ENCODE data around the gene TOM1L1. TPM values are rescaled to one million over a fixed set of nuclear protein-coding genes. Genes with fewer than 3 reads are reported as not detected.
"Not testable (repeated sequence)": the region's sequence is repeated elsewhere in the genome, so short reads cannot be mapped to it uniquely, and the experiment has no call there.

The TOM1L1 gene
- total RNA-seq, 1 donor from 2014 or later, result 3.1 TPM

- H3K4me1 ChIP-seq (ENCODE audit: control insufficient read depth in 3 of 3, insufficient read depth in 3 of 3, low read length in 3 of 3); H3K9ac ChIP-seq (ENCODE audit: low read depth in 1 of 3, low read length in 3 of 3); H3K4me3 ChIP-seq (ENCODE audit: low read length in 3 of 3); H3K27ac ChIP-seq (ENCODE audit: low read depth, low read length); H3K9me3 ChIP-seq (ENCODE audit: control insufficient read depth in 3 of 3, low read length in 3 of 3); H3K27me3 ChIP-seq (ENCODE audit: control insufficient read depth in 3 of 3, insufficient read depth in 3 of 3, low read length in 3 of 3); H3K36me3 ChIP-seq (ENCODE audit: control insufficient read depth in 3 of 3, insufficient read depth in 3 of 3, low read length in 3 of 3): not testable (repeated sequence)
These were observed 24.7 kb upstream of the TOM1L1 start for GRCh38 chr17:54875906-54876305.

DNA sequence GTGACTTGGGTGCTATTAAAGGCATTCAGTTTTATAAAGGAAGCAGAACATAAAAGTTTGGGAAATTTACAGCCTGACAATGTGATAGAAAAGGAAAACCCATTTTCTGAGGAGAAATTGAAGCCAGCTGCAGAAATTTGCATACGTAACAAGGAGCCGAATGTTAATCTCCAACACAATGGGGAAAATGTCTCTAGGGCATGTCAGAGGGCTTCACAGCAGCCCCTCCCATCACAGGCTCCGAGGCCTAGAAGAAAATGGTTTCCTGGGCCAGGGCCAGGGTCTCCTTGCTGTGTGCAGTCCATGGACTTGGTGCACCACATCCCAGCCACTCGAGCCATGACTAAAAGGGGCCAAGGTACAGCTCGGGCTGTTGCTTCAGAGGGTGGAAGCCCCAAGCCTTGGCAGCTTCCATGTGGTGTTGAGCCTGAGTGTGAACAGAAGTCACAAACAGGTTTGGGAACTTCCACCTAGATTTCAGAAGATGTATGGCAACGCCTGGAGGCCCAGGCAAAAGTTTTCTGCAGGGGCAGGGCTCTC, 23.9 kb upstream of the TOM1L1 start:
- H3K4me1 ChIP-seq (ENCODE audit: control insufficient read depth in 3 of 3, insufficient read depth in 3 of 3, low read length in 3 of 3), result no peaks in the 10 kb centered on the region
- no peak overlapping the region for H3K27ac ChIP-seq (ENCODE audit: low read depth, low read length)
- H3K36me3 ChIP-seq (ENCODE audit: control insufficient read depth in 3 of 3, insufficient read depth in 3 of 3, low read length in 3 of 3), result no peaks in the 10 kb centered on the region
- no peak overlapping the region for H3K4me3 ChIP-seq (ENCODE audit: low read length in 3 of 3)
- H3K9ac ChIP-seq (ENCODE audit: low read depth in 1 of 3, low read length in 3 of 3), result no peak overlapping the region
- no peaks in the 10 kb centered on the region for H3K9me3 ChIP-seq (ENCODE audit: control insufficient read depth in 3 of 3, low read length in 3 of 3)
- no peaks in the 10 kb centered on the region for H3K27me3 ChIP-seq (ENCODE audit: control insufficient read depth in 3 of 3, insufficient read depth in 3 of 3, low read length in 3 of 3)

DNA sequence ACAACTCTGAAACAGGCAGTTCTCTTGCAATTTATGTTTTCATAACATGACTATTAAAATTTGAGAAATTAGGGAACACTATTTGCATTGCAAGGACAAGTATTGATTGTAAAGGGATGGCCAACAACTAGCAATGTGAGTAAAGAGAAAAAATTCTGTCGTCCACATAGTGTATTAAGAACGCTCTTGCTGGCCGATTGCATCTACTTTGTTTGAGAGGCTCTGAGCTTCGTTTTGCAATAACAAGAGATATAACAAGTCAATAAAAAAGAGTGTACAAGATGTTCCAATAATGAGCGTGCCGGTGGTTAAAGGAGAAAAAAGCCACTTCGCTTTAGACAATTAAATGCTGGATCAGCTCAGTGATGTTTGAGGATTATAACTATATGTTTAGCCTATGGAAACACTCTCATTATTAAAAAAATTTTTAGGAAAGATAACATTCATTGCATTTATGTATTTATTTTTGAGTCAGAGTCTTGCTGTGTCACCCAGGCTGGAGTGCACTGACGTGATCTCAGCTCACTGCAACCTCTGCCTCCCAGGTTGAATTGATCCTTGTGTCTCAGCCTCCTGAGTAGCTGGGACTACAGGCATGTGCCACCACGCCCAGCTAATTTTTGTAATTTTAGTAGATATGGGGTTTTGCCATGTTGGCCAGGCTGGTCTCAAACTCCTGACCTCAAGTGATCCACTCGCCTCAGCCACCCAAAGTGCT, 19.2 kb upstream of the TOM1L1 start:
- H3K9me3 ChIP-seq (ENCODE audit: control insufficient read depth in 3 of 3, low read length in 3 of 3), result no peaks in the 10 kb centered on the region
- no peak overlapping the region for H3K4me3 ChIP-seq (ENCODE audit: low read length in 3 of 3)
- no peaks in the 10 kb centered on the region for H3K4me1 ChIP-seq (ENCODE audit: control insufficient read depth in 3 of 3, insufficient read depth in 3 of 3, low read length in 3 of 3)
- no peaks in the 10 kb centered on the region for H3K36me3 ChIP-seq (ENCODE audit: control insufficient read depth in 3 of 3, insufficient read depth in 3 of 3, low read length in 3 of 3)
- H3K9ac ChIP-seq (ENCODE audit: low read depth in 1 of 3, low read length in 3 of 3), result no peak overlapping the region
- no peak overlapping the region for H3K27ac ChIP-seq (ENCODE audit: low read depth, low read length)
- no peaks in the 10 kb centered on the region for H3K27me3 ChIP-seq (ENCODE audit: control insufficient read depth in 3 of 3, insufficient read depth in 3 of 3, low read length in 3 of 3)

GRCh38 chr17:54882371-54882770, 18.3 kb upstream of the TOM1L1 start:
- H3K4me1 ChIP-seq (ENCODE audit: control insufficient read depth in 3 of 3, insufficient read depth in 3 of 3, low read length in 3 of 3), result no peaks in the 10 kb centered on the region
- H3K36me3 ChIP-seq (ENCODE audit: control insufficient read depth in 3 of 3, insufficient read depth in 3 of 3, low read length in 3 of 3), result no peaks in the 10 kb centered on the region
- H3K27me3 ChIP-seq (ENCODE audit: control insufficient read depth in 3 of 3, insufficient read depth in 3 of 3, low read length in 3 of 3), result no peaks in the 10 kb centered on the region
- no peak overlapping the region for H3K9ac ChIP-seq (ENCODE audit: low read depth in 1 of 3, low read length in 3 of 3)
- H3K27ac ChIP-seq (ENCODE audit: low read depth, low read length), result no peak overlapping the region
- H3K4me3 ChIP-seq (ENCODE audit: low read length in 3 of 3), result no peak overlapping the region
- no peaks in the 10 kb centered on the region for H3K9me3 ChIP-seq (ENCODE audit: control insufficient read depth in 3 of 3, low read length in 3 of 3)

DNA sequence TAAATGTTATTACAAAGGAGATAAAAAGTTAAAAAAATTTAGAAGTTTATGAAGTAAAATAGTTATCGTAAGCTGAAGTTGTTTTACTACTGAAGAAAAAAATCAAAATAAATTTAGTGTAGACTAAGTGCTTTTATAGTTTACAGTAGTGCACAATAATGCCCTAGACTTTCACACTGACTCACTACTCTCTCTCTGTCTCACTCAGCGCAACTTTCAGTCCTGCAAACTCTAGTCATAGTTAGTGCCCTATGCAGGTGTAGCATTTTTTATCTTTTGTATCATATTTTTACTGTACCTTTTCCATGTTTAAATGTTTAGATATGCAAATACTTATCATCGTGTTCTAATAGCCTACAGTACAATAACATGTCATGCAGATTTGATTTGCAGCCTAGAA, 17.7 kb upstream of the TOM1L1 start:
- Histone ChIP-seq H3K36me3 (ENCODE audit: control insufficient read depth in 3 of 3, insufficient read depth in 3 of 3, low read length in 3 of 3) (no peaks in the 10 kb centered on the region), H3K4me3 (ENCODE audit: low read length in 3 of 3) (no peak overlapping the region)

DNA sequence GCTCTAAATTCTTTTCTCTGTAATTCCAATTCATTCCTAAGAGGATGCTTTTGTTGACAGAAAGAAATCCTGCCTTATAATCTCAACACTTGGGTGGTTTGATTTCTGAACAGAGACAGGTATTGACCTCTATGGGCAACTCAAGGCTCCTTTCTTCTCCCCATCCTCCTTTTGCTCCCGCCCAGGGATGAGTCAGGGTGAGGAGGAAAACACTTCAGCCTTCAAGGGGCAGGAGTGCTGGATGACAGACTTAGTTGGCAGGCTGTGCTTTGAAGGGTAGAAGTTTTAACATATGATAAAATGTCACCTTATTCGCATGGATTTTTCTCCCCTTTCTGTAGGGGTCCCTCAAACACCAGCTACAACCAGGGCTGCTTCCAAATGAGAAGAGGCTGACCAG, 16.7 kb upstream of the TOM1L1 start:
- no peaks in the 10 kb centered on the region for H3K27me3 ChIP-seq (ENCODE audit: control insufficient read depth in 3 of 3, insufficient read depth in 3 of 3, low read length in 3 of 3)
- no peaks in the 10 kb centered on the region for H3K36me3 ChIP-seq (ENCODE audit: control insufficient read depth in 3 of 3, insufficient read depth in 3 of 3, low read length in 3 of 3)
- no peaks in the 10 kb centered on the region for H3K9me3 ChIP-seq (ENCODE audit: control insufficient read depth in 3 of 3, low read length in 3 of 3)
- H3K9ac ChIP-seq (ENCODE audit: low read depth in 1 of 3, low read length in 3 of 3), result no peak overlapping the region
- no peak overlapping the region for H3K4me3 ChIP-seq (ENCODE audit: low read length in 3 of 3)
- no peaks in the 10 kb centered on the region for H3K4me1 ChIP-seq (ENCODE audit: control insufficient read depth in 3 of 3, insufficient read depth in 3 of 3, low read length in 3 of 3)
- no peak overlapping the region for H3K27ac ChIP-seq (ENCODE audit: low read depth, low read length)

More for the DNA sequence above, 17.7 kb upstream of the TOM1L1 start:
- Histone ChIP-seq H3K9me3 (ENCODE audit: control insufficient read depth in 3 of 3, low read length in 3 of 3) (no peaks in the 10 kb centered on the region), H3K4me1 (ENCODE audit: control insufficient read depth in 3 of 3, insufficient read depth in 3 of 3, low read length in 3 of 3) (no peaks in the 10 kb centered on the region), H3K27ac (ENCODE audit: low read depth, low read length) (no peak overlapping the region), H3K27me3 (ENCODE audit: control insufficient read depth in 3 of 3, insufficient read depth in 3 of 3, low read length in 3 of 3) (no peaks in the 10 kb centered on the region), H3K9ac (ENCODE audit: low read depth in 1 of 3, low read length in 3 of 3) (no peak overlapping the region)

DNA sequence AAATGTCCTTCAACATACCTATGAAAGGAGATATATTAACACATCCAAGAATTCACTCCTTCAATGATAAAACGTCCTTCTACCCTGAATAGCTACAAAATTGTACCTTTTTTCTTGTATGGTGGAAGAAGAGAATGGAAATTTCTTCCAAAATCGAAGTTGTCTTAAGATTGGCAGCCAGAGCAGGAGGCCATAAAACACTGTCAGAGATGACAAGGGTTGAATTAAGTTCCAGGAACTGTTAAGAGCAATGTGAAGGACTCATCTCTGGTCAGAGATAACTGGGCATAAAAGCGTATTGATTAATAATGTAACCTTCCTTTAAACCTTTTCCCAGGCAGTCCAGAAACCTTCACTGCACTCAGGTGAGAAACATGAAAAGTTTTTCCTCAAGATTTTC, 12.9 kb upstream of the TOM1L1 start:
- H3K27ac ChIP-seq (ENCODE audit: low read depth, low read length), result no peak overlapping the region
- H3K36me3 ChIP-seq (ENCODE audit: control insufficient read depth in 3 of 3, insufficient read depth in 3 of 3, low read length in 3 of 3), result no peaks in the 10 kb centered on the region

DNA sequence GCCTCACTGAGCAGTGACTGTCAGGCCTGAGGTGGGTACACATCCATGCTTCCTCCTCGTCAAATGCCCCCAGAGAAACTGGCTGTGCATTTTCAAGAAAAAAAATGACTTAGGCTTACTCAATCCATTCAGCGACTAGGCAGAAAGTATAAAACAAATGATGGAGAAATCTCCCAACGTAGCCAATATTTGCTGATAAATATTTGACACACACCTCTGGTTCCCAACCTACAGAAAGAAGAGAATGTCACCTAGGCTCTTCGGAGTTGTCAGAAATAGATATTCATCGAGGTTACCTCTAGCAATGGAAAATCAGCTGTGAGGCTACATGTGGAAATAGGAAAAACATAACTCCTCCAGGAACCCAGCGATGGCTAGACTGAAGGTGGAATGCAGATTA, 12.4 kb upstream of the TOM1L1 start:
- Histone ChIP-seq H3K4me3 (ENCODE audit: low read length in 3 of 3) (no peak overlapping the region), H3K27ac (ENCODE audit: low read depth, low read length) (no peak overlapping the region), H3K9ac (ENCODE audit: low read depth in 1 of 3, low read length in 3 of 3) (no peak overlapping the region), H3K4me1 (ENCODE audit: control insufficient read depth in 3 of 3, insufficient read depth in 3 of 3, low read length in 3 of 3) (no peaks in the 10 kb centered on the region), H3K9me3 (ENCODE audit: control insufficient read depth in 3 of 3, low read length in 3 of 3) (no peaks in the 10 kb centered on the region), H3K27me3 (ENCODE audit: control insufficient read depth in 3 of 3, insufficient read depth in 3 of 3, low read length in 3 of 3) (no peaks in the 10 kb centered on the region), H3K36me3 (ENCODE audit: control insufficient read depth in 3 of 3, insufficient read depth in 3 of 3, low read length in 3 of 3) (no peaks in the 10 kb centered on the region)

More for the DNA sequence above, 12.9 kb upstream of the TOM1L1 start:
- no peaks in the 10 kb centered on the region for H3K9me3 ChIP-seq (ENCODE audit: control insufficient read depth in 3 of 3, low read length in 3 of 3)
- H3K4me1 ChIP-seq (ENCODE audit: control insufficient read depth in 3 of 3, insufficient read depth in 3 of 3, low read length in 3 of 3), result no peaks in the 10 kb centered on the region
- no peaks in the 10 kb centered on the region for H3K27me3 ChIP-seq (ENCODE audit: control insufficient read depth in 3 of 3, insufficient read depth in 3 of 3, low read length in 3 of 3)
- no peak overlapping the region for H3K9ac ChIP-seq (ENCODE audit: low read depth in 1 of 3, low read length in 3 of 3)
- no peak overlapping the region for H3K4me3 ChIP-seq (ENCODE audit: low read length in 3 of 3)

DNA sequence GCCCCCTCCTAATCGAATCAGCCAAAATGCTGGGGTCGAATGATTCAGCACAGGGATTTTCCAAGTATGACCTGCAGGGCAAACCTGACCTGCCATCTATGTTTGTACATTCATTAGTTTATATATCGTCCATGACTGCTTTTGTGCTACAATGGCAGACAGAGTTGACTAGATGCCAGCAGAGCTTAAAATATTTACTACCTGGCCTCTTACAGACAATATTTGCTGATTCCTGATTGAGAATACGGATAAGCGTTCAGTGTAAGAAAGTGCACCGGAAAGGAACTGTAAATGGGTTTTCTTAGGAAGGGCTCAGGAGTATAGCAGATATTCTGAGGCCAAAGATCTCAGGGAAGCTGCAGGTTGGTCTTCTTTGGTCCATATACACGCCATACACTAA, 11.7 kb upstream of the TOM1L1 start:
- H3K9ac ChIP-seq (ENCODE audit: low read depth in 1 of 3, low read length in 3 of 3), result no peak overlapping the region
- no peaks in the 10 kb centered on the region for H3K27me3 ChIP-seq (ENCODE audit: control insufficient read depth in 3 of 3, insufficient read depth in 3 of 3, low read length in 3 of 3)

DNA sequence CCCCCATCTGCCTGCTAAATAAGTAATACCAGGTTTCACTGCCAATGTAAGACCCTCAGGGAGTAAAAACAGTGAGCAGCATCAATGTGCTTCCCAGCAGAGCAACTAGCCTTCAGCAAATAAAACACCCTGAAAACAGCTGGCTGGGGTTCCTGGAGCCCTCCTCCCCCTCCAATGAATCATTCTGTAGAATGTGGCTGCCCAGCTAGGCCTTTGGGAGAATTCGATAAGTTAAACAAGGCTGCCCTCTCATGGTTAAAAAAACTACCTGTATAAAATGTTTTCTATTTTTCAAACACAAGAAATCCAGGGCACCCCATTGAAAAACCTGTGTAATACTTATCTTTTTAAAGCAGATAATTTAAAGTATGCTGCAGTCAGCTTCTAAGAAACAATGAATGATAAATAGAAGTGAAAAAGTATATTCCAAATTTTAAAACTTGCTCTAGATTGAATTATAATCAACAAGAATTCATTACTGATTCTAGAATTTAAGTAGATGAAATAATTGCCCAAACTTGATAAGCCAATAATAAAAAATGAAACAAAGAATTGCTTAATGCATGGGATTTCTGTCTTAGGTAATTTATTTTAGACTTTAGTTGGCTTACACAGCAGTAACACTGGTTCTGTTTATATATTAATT, 9.4 kb upstream of the TOM1L1 start:
- H3K27ac ChIP-seq (ENCODE audit: low read depth, low read length), result no peak overlapping the region
- no peaks in the 10 kb centered on the region for H3K36me3 ChIP-seq (ENCODE audit: control insufficient read depth in 3 of 3, insufficient read depth in 3 of 3, low read length in 3 of 3)
- no peaks in the 10 kb centered on the region for H3K4me1 ChIP-seq (ENCODE audit: control insufficient read depth in 3 of 3, insufficient read depth in 3 of 3, low read length in 3 of 3)
- H3K9me3 ChIP-seq (ENCODE audit: control insufficient read depth in 3 of 3, low read length in 3 of 3), result no peaks in the 10 kb centered on the region
- H3K27me3 ChIP-seq (ENCODE audit: control insufficient read depth in 3 of 3, insufficient read depth in 3 of 3, low read length in 3 of 3), result no peaks in the 10 kb centered on the region
- no peak overlapping the region for H3K9ac ChIP-seq (ENCODE audit: low read depth in 1 of 3, low read length in 3 of 3)
- H3K4me3 ChIP-seq (ENCODE audit: low read length in 3 of 3), result no peak overlapping the region

More for the DNA sequence above, 11.7 kb upstream of the TOM1L1 start:
- Histone ChIP-seq H3K4me1 (ENCODE audit: control insufficient read depth in 3 of 3, insufficient read depth in 3 of 3, low read length in 3 of 3) (no peaks in the 10 kb centered on the region), H3K4me3 (ENCODE audit: low read length in 3 of 3) (no peak overlapping the region), H3K9me3 (ENCODE audit: control insufficient read depth in 3 of 3, low read length in 3 of 3) (no peaks in the 10 kb centered on the region), H3K27ac (ENCODE audit: low read depth, low read length) (no peak overlapping the region), H3K36me3 (ENCODE audit: control insufficient read depth in 3 of 3, insufficient read depth in 3 of 3, low read length in 3 of 3) (no peaks in the 10 kb centered on the region)

Measured in skeletal muscle tissue (tissue), 4 donors.